Measurements from ENCODE around the gene ELMO1. TPM values are rescaled to one million over a fixed set of nuclear protein-coding genes. Genes with fewer than 3 reads are reported as not detected.

The ELMO1 gene
- total and polyA plus RNA-seq, 2 of the 13 experiments (the other 11 are each of a cell fraction or from before 2014, with no cell fraction given) = 0.11 to 0.17 TPM

DNA sequence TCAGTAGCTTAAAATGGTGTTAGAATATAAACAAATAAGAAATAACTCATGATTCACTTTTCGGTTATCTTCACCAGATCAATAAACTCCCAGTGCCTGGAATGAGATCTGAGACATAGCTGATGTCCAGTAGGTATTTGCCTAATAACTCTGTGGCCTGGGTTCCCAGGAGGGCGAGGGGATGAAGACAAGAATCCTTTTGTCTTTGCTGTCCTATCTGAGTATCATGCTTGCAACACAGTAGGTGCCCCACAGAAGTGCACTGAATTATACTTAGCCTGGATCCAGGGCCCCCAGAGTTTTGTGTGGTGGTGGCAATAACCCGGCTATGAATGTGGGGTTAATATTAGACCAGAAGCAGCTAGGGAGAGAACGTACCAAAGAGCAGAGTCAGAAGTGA is 374.3 kb downstream of the ELMO1 start (continued):
- TF ChIP-seq, protein P1, sequence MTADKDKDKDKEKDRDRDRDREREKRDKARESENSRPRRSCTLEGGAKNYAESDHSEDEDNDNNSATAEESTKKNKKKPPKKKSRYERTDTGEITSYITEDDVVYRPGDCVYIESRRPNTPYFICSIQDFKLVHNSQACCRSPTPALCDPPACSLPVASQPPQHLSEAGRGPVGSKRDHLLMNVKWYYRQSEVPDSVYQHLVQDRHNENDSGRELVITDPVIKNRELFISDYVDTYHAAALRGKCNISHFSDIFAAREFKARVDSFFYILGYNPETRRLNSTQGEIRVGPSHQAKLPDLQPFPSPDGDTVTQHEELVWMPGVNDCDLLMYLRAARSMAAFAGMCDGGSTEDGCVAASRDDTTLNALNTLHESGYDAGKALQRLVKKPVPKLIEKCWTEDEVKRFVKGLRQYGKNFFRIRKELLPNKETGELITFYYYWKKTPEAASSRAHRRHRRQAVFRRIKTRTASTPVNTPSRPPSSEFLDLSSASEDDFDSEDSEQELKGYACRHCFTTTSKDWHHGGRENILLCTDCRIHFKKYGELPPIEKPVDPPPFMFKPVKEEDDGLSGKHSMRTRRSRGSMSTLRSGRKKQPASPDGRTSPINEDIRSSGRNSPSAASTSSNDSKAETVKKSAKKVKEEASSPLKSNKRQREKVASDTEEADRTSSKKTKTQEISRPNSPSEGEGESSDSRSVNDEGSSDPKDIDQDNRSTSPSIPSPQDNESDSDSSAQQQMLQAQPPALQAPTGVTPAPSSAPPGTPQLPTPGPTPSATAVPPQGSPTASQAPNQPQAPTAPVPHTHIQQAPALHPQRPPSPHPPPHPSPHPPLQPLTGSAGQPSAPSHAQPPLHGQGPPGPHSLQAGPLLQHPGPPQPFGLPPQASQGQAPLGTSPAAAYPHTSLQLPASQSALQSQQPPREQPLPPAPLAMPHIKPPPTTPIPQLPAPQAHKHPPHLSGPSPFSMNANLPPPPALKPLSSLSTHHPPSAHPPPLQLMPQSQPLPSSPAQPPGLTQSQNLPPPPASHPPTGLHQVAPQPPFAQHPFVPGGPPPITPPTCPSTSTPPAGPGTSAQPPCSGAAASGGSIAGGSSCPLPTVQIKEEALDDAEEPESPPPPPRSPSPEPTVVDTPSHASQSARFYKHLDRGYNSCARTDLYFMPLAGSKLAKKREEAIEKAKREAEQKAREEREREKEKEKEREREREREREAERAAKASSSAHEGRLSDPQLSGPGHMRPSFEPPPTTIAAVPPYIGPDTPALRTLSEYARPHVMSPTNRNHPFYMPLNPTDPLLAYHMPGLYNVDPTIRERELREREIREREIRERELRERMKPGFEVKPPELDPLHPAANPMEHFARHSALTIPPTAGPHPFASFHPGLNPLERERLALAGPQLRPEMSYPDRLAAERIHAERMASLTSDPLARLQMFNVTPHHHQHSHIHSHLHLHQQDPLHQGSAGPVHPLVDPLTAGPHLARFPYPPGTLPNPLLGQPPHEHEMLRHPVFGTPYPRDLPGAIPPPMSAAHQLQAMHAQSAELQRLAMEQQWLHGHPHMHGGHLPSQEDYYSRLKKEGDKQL (CRISPR knock-in tag; IDR thresholded peaks at IDR 0.05; ENCODE audit: low read depth) = peak; percentile 82; the same call in 1 of the 2 replicates
- TF ChIP-seq ZNF33A (CRISPR knock-in tag; IDR thresholded peaks at IDR 0.05; ENCODE audit: borderline replicate concordance) (no peak), ZNF589 (CRISPR knock-in tag; conservative IDR thresholded peaks at IDR 0.05) (no peak), ZBTB1 (CRISPR knock-in tag; IDR thresholded peaks at IDR 0.05; ENCODE audit: borderline replicate concordance) (no peak), NR2C2 (CRISPR knock-in tag; IDR thresholded peaks at IDR 0.05; ENCODE audit: borderline replicate concordance) (peak; percentile 24; the same call in 1 of the 2 replicates), SALL1 (CRISPR knock-in tag; IDR thresholded peaks at IDR 0.05) (peak; percentile 90), MYNN (CRISPR knock-in tag; IDR thresholded peaks at IDR 0.05; ENCODE audit: low read depth) (no peak), TMF1 (CRISPR knock-in tag; IDR thresholded peaks at IDR 0.05; ENCODE audit: low read depth) (no peak), ISL2 (CRISPR knock-in tag; IDR thresholded peaks at IDR 0.05) (peak; percentile 94), SP140L (CRISPR knock-in tag; IDR thresholded peaks at IDR 0.05; ENCODE audit: borderline replicate concordance) (no peak), ZNF34 (CRISPR knock-in tag; IDR thresholded peaks at IDR 0.05; ENCODE audit: borderline replicate concordance) (no peak), ZMAT3 (CRISPR knock-in tag; conservative IDR thresholded peaks at IDR 0.05) (no peak), KDM1A (CRISPR knock-in tag; IDR thresholded peaks at IDR 0.05) (0 out of 2 replicates have a peak, but pooled peaks have one; percentile 5), SIX4 (CRISPR knock-in tag; IDR thresholded peaks at IDR 0.05) (0 out of 2 replicates have a peak, but pooled peaks have one; percentile 38), ETV5 (CRISPR knock-in tag; IDR thresholded peaks at IDR 0.05; ENCODE audit: borderline replicate concordance) (no peak; the same call in 1 of the 2 replicates), ZNF652 (CRISPR knock-in tag; IDR thresholded peaks at IDR 0.05; ENCODE audit: borderline replicate concordance, low read depth) (peak; percentile 57; the same call in 1 of the 2 replicates), HNF4A (CRISPR knock-in tag; IDR thresholded peaks at IDR 0.05) (peak; percentile 65)
- TF ChIP-seq, protein P2, sequence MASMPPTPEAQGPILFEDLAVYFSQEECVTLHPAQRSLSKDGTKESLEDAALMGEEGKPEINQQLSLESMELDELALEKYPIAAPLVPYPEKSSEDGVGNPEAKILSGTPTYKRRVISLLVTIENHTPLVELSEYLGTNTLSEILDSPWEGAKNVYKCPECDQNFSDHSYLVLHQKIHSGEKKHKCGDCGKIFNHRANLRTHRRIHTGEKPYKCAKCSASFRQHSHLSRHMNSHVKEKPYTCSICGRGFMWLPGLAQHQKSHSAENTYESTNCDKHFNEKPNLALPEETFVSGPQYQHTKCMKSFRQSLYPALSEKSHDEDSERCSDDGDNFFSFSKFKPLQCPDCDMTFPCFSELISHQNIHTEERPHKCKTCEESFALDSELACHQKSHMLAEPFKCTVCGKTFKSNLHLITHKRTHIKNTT (CRISPR knock-in tag; IDR thresholded peaks at IDR 0.05) = no peak
- TF ChIP-seq, protein P3, sequence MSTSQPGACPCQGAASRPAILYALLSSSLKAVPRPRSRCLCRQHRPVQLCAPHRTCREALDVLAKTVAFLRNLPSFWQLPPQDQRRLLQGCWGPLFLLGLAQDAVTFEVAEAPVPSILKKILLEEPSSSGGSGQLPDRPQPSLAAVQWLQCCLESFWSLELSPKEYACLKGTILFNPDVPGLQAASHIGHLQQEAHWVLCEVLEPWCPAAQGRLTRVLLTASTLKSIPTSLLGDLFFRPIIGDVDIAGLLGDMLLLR (CRISPR knock-in tag; IDR thresholded peaks at IDR 0.05) = no peak
- TF ChIP-seq, protein P4, sequence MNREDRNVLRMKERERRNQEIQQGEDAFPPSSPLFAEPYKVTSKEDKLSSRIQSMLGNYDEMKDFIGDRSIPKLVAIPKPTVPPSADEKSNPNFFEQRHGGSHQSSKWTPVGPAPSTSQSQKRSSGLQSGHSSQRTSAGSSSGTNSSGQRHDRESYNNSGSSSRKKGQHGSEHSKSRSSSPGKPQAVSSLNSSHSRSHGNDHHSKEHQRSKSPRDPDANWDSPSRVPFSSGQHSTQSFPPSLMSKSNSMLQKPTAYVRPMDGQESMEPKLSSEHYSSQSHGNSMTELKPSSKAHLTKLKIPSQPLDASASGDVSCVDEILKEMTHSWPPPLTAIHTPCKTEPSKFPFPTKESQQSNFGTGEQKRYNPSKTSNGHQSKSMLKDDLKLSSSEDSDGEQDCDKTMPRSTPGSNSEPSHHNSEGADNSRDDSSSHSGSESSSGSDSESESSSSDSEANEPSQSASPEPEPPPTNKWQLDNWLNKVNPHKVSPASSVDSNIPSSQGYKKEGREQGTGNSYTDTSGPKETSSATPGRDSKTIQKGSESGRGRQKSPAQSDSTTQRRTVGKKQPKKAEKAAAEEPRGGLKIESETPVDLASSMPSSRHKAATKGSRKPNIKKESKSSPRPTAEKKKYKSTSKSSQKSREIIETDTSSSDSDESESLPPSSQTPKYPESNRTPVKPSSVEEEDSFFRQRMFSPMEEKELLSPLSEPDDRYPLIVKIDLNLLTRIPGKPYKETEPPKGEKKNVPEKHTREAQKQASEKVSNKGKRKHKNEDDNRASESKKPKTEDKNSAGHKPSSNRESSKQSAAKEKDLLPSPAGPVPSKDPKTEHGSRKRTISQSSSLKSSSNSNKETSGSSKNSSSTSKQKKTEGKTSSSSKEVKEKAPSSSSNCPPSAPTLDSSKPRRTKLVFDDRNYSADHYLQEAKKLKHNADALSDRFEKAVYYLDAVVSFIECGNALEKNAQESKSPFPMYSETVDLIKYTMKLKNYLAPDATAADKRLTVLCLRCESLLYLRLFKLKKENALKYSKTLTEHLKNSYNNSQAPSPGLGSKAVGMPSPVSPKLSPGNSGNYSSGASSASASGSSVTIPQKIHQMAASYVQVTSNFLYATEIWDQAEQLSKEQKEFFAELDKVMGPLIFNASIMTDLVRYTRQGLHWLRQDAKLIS (CRISPR knock-in tag; IDR thresholded peaks at IDR 0.05) = no peak

Measured in HepG2 (cell line).